ENCODE data around the gene ZNHIT1. TPM values are rescaled to one million over a fixed set of nuclear protein-coding genes. Genes with fewer than 3 reads are reported as not detected.

The ZNHIT1 gene
- total RNA-seq, 2 donors from 2014 or later: 56.5 to 61.7 TPM

DNA sequence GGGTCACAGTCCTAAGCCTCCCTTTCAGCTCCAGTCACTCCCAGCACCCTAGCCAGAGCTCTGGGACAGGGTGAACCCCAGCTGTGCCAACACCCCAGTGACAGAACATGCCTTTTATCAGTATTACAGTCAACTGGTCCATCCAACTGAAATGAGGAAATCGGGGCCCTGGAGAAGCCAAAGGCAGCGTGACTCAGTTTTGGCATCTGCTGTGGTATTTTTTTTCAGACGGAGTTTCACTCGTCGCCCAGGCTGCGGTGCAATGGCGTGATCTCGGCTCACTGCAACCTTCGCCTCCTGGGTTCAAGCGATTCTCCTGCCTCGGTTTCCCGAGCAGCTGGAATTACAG, 23.0 kb downstream of the ZNHIT1 start:
- 95 to 97% methylated on average over 10 to 12 of the region's 12 CpGs for WGBS, 2 experiments (ENCODE audit: insufficient coverage in 1 of 2, insufficient read length in 1 of 2)
- no peak overlapping the region for H3K9ac ChIP-seq (ENCODE audit: extremely low read depth, low read length, poor library complexity, severe bottlenecking)
- DNase-seq: no peak
- Mint-ChIP-seq H3K4me3 (no peak overlapping the region), H3K36me3 (ENCODE audit: low read depth) (peaks cover 15% of the 10 kb centered on the region), H3K4me1 (peaks cover 9% of the 10 kb centered on the region), H3K27ac (no peak overlapping the region), H3K27me3 (ENCODE audit: insufficient read depth) (no peaks in the 10 kb centered on the region), H3K9me3 (no peaks in the 10 kb centered on the region)
- H3K4me3 ChIP-seq (ENCODE audit: low read length): no peak overlapping the region
- TF ChIP-seq, protein P1, sequence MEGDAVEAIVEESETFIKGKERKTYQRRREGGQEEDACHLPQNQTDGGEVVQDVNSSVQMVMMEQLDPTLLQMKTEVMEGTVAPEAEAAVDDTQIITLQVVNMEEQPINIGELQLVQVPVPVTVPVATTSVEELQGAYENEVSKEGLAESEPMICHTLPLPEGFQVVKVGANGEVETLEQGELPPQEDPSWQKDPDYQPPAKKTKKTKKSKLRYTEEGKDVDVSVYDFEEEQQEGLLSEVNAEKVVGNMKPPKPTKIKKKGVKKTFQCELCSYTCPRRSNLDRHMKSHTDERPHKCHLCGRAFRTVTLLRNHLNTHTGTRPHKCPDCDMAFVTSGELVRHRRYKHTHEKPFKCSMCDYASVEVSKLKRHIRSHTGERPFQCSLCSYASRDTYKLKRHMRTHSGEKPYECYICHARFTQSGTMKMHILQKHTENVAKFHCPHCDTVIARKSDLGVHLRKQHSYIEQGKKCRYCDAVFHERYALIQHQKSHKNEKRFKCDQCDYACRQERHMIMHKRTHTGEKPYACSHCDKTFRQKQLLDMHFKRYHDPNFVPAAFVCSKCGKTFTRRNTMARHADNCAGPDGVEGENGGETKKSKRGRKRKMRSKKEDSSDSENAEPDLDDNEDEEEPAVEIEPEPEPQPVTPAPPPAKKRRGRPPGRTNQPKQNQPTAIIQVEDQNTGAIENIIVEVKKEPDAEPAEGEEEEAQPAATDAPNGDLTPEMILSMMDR (conservative IDR thresholded peaks at IDR 0.05): no peak
- no peak overlapping the region for H3K27ac ChIP-seq (ENCODE audit: low read depth, low read length)
- H3K9me3 ChIP-seq (ENCODE audit: control insufficient read depth, low read length): no peaks in the 10 kb centered on the region
- peaks cover 5% of the 10 kb centered on the region for H3K4me1 ChIP-seq (ENCODE audit: control insufficient read depth, insufficient read depth, low read length)
- peaks cover 15% of the 10 kb centered on the region for H3K36me3 ChIP-seq (ENCODE audit: control insufficient read depth, insufficient read depth, low read length)
- H3K27me3 ChIP-seq (ENCODE audit: control insufficient read depth, insufficient read depth, low read length, poor library complexity, severe bottlenecking): no peaks in the 10 kb centered on the region

DNA sequence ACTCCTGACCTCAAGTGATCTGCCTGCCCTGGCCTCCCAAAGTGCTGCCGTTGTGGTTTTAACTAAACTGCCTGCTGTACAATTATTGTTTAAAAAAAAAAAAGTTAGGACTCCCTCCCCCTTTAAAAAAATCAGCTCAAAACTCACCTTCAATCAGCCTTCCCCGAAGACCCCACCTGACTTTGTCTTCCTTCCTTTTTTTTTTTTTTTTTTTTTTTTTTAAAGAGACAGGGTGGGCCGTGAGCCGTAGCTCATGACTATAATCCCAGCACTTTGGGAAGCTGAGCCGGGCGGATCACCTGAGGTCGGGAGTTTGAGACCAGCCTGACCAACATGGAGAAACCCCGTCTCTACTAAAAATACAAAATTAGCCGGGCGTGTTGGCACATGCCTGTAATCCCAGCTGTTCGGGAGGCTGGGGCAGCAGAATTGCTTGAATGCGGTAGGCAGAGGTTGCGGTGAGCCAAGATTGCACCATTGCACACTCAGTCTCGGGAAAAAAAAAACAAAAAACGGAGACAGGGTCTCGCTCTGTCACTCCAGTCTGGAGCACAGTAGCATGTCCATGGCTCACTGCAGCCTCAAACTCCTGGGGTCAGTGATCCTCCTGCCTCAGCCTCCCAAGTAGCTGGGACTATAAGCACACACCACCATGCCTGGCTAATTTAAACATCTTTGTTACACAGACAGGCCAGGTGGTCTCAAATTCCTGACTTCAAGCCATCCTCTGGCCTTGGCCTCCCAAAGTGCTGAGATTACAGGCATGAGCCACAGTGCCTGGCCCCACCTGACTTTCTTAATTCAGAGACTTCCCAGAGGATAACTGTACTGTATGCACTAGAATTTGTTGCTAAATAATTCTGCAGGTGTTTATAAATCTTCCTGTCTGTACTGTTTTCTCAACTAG, 23.7 kb downstream of the ZNHIT1 start:
- H3K4me1 ChIP-seq (ENCODE audit: control insufficient read depth, insufficient read depth, low read length): peaks cover 5% of the 10 kb centered on the region
- no peak overlapping the region for H3K27ac ChIP-seq (ENCODE audit: low read depth, low read length)
- Mint-ChIP-seq H3K4me1 (peaks cover 9% of the 10 kb centered on the region), H3K36me3 (ENCODE audit: low read depth) (peaks cover 16% of the 10 kb centered on the region), H3K9me3 (no peaks in the 10 kb centered on the region), H3K27ac (no peak overlapping the region), H3K27me3 (ENCODE audit: insufficient read depth) (no peaks in the 10 kb centered on the region), H3K4me3 (no peak overlapping the region)
- H3K36me3 ChIP-seq (ENCODE audit: control insufficient read depth, insufficient read depth, low read length): peaks cover 16% of the 10 kb centered on the region
- TF ChIP-seq, protein P1 (conservative IDR thresholded peaks at IDR 0.05): no peak
- H3K9ac ChIP-seq (ENCODE audit: extremely low read depth, low read length, poor library complexity, severe bottlenecking): no peak overlapping the region
- no peak overlapping the region for H3K4me3 ChIP-seq (ENCODE audit: low read length)
- H3K9me3 ChIP-seq (ENCODE audit: control insufficient read depth, low read length): no peaks in the 10 kb centered on the region
- 94 to 97% methylated on average over 9 to 16 of the region's 16 CpGs for WGBS, 2 experiments (ENCODE audit: insufficient coverage in 1 of 2, insufficient read length in 1 of 2)
- no peak for DNase-seq
- no peaks in the 10 kb centered on the region for H3K27me3 ChIP-seq (ENCODE audit: control insufficient read depth, insufficient read depth, low read length, poor library complexity, severe bottlenecking)

GRCh38 chr7:101243646-101244374, 25.8 kb downstream of the ZNHIT1 start:
- Mint-ChIP-seq H3K4me3 (peak overlapping the region; percentile 90), H3K27me3 (ENCODE audit: insufficient read depth) (no peaks in the 10 kb centered on the region), H3K4me1 (peaks cover 9% of the 10 kb centered on the region), H3K36me3 (ENCODE audit: low read depth) (peaks cover 27% of the 10 kb centered on the region), H3K9me3 (no peaks in the 10 kb centered on the region), H3K27ac (peak overlapping the region; percentile 95)
- TF ChIP-seq, protein P1 (conservative IDR thresholded peaks at IDR 0.05): no peak
- Histone ChIP-seq H3K27ac (ENCODE audit: low read depth, low read length) (no peak overlapping the region), H3K9ac (ENCODE audit: extremely low read depth, low read length, poor library complexity, severe bottlenecking) (peak overlapping the region; percentile 49), H3K36me3 (ENCODE audit: control insufficient read depth, insufficient read depth, low read length) (peaks cover 16% of the 10 kb centered on the region), H3K4me1 (ENCODE audit: control insufficient read depth, insufficient read depth, low read length) (peaks cover 5% of the 10 kb centered on the region), H3K9me3 (ENCODE audit: control insufficient read depth, low read length) (no peaks in the 10 kb centered on the region), H3K27me3 (ENCODE audit: control insufficient read depth, insufficient read depth, low read length, poor library complexity, severe bottlenecking) (no peaks in the 10 kb centered on the region), H3K4me3 (ENCODE audit: low read length) (peak overlapping the region; percentile 100)
- WGBS, 2 experiments (ENCODE audit: insufficient coverage in 1 of 2, insufficient read length in 1 of 2): 48 to 50% methylated on average over 19 to 28 of the region's 28 CpGs
- DNase-seq: no peak

Data from endodermal cell (in vitro differentiated cells).